ENCODE measurements around the gene FRRS1L.

FRRS1L gene

GRCh38 chr9:109166771-109167601 is at the start of gene FRRS1L:
TSS of gene FRRS1L (minus strand) at chr9:109167249. CDS start at chr9:109167138, 111 bp downstream.
- peak; percentile 82 for DNase-seq

GRCh38 chr9:109214414-109214813 is 47.4 kb upstream of the FRRS1L start:
- DNase-seq, result no peak

GRCh38 chr9:109213285-109214121 is 46.5 kb upstream of the FRRS1L start:
- DNase-seq, result no peak

- DNase-seq, result no peak
These were observed 45.7 kb upstream of the FRRS1L start for GRCh38 chr9:109212768-109213167.

GRCh38 chr9:109206670-109207069 is 39.6 kb upstream of the FRRS1L start:
- no peak for DNase-seq

GRCh38 chr9:109205526-109205925 is 38.5 kb upstream of the FRRS1L start:
- no peak for DNase-seq

- peak; percentile 49 for DNase-seq
These were observed 36.8 kb upstream of the FRRS1L start for GRCh38 chr9:109203761-109204360.

- no peak for DNase-seq
These were observed 32.6 kb upstream of the FRRS1L start for GRCh38 chr9:109199676-109200075.

- no peak for DNase-seq
These were observed 31.8 kb upstream of the FRRS1L start for GRCh38 chr9:109198736-109199382.

- DNase-seq, result no peak
These were observed 27.0 kb upstream of the FRRS1L start for GRCh38 chr9:109193974-109194556.

- peak; percentile 71 for DNase-seq
These were observed 25.8 kb upstream of the FRRS1L start for GRCh38 chr9:109192732-109193361.

- no peak for DNase-seq
These were observed 24.7 kb upstream of the FRRS1L start for GRCh38 chr9:109191746-109192145.

GRCh38 chr9:109190151-109190550 is 23.1 kb upstream of the FRRS1L start:
- DNase-seq, result no peak

GRCh38 chr9:109186857-109187520 is 19.9 kb upstream of the FRRS1L start:
- DNase-seq, result no peak

- DNase-seq, result peak; percentile 65
These were observed 16.1 kb upstream of the FRRS1L start for GRCh38 chr9:109182940-109183798.

- DNase-seq, result no peak
These were observed 15.5 kb upstream of the FRRS1L start for GRCh38 chr9:109182550-109182939.

GRCh38 chr9:109181284-109181683 is 14.2 kb upstream of the FRRS1L start:
- no peak for DNase-seq

GRCh38 chr9:109179801-109180523 is 12.9 kb upstream of the FRRS1L start:
- no peak for DNase-seq

- no peak for DNase-seq
These were observed 9.9 kb upstream of the FRRS1L start for GRCh38 chr9:109176963-109177362.

- no peak for DNase-seq
These were observed 9.3 kb upstream of the FRRS1L start for GRCh38 chr9:109176386-109176785.
